Glomerular visceral epithelial cell (primary cell): ENCODE data around the gene GMDS.
A peak's percentile ranks its signal among the peaks of the same experiment; 100 is the strongest.

Source experiments
- DNase-seq: peaks from one replicate; pipeline ENCODE4 v3.0.0-alpha.2; 2016; ENCODE audit errors: extremely low spot score

GMDS gene

GRCh38 chr6:2205396-2205795 lies 40.0 kb downstream of the GMDS start:
- DNase-seq, result no peak

GRCh38 chr6:2204272-2204671 lies 41.1 kb downstream of the GMDS start:
- DNase-seq, result no peak

- DNase-seq, result no peak
Measured at GRCh38 chr6:2203264-2203663, 42.1 kb downstream of the GMDS start.

GRCh38 chr6:2197984-2198383 lies 47.4 kb downstream of the GMDS start:
- DNase-seq, result no peak

- DNase-seq, result peak; percentile 9
Measured at GRCh38 chr6:2197177-2197671, 48.2 kb downstream of the GMDS start.

GRCh38 chr6:2196079-2196679 lies 49.2 kb downstream of the GMDS start:
- peak; percentile 55 for DNase-seq

GRCh38 chr6:2194643-2195042 lies 50.8 kb downstream of the GMDS start:
- no peak for DNase-seq

- no peak for DNase-seq
Measured at GRCh38 chr6:2193931-2194330, 51.5 kb downstream of the GMDS start.

- no peak for DNase-seq
Measured at GRCh38 chr6:2192976-2193375, 52.4 kb downstream of the GMDS start.

- DNase-seq, result no peak
Measured at GRCh38 chr6:2191390-2191740, 54.0 kb downstream of the GMDS start.

- DNase-seq, result no peak
Measured at GRCh38 chr6:2190661-2191389, 54.6 kb downstream of the GMDS start.

GRCh38 chr6:2188856-2189384 lies 56.5 kb downstream of the GMDS start:
- DNase-seq, result no peak

GRCh38 chr6:2188397-2188796 lies 57.0 kb downstream of the GMDS start:
- no peak for DNase-seq

GRCh38 chr6:2187826-2188225 lies 57.6 kb downstream of the GMDS start:
- no peak for DNase-seq

- no peak for DNase-seq
Measured at GRCh38 chr6:2186516-2186915, 58.9 kb downstream of the GMDS start.

GRCh38 chr6:2185466-2185865 lies 59.9 kb downstream of the GMDS start:
- DNase-seq, result no peak

- no peak for DNase-seq
Measured at GRCh38 chr6:2184700-2185455, 60.5 kb downstream of the GMDS start.

- no peak for DNase-seq
Measured at GRCh38 chr6:2183752-2184151, 61.7 kb downstream of the GMDS start.

- DNase-seq, result no peak
Measured at GRCh38 chr6:2183246-2183645, 62.2 kb downstream of the GMDS start.

- DNase-seq, result no peak
Measured at GRCh38 chr6:2182251-2182650, 63.2 kb downstream of the GMDS start.

GRCh38 chr6:2181567-2181966 lies 63.8 kb downstream of the GMDS start:
- DNase-seq, result no peak

- no peak for DNase-seq
Measured at GRCh38 chr6:2179950-2180349, 65.5 kb downstream of the GMDS start.

GRCh38 chr6:2179241-2179640 lies 66.2 kb downstream of the GMDS start:
- DNase-seq, result no peak
